ENCODE results near the gene MIAT. TPM values are rescaled to one million over a fixed set of nuclear protein-coding genes. Genes with fewer than 3 reads are reported as not detected.

The MIAT gene
- total RNA-seq = under 1 TPM; 0.33 to 0.34 TPM

DNA sequence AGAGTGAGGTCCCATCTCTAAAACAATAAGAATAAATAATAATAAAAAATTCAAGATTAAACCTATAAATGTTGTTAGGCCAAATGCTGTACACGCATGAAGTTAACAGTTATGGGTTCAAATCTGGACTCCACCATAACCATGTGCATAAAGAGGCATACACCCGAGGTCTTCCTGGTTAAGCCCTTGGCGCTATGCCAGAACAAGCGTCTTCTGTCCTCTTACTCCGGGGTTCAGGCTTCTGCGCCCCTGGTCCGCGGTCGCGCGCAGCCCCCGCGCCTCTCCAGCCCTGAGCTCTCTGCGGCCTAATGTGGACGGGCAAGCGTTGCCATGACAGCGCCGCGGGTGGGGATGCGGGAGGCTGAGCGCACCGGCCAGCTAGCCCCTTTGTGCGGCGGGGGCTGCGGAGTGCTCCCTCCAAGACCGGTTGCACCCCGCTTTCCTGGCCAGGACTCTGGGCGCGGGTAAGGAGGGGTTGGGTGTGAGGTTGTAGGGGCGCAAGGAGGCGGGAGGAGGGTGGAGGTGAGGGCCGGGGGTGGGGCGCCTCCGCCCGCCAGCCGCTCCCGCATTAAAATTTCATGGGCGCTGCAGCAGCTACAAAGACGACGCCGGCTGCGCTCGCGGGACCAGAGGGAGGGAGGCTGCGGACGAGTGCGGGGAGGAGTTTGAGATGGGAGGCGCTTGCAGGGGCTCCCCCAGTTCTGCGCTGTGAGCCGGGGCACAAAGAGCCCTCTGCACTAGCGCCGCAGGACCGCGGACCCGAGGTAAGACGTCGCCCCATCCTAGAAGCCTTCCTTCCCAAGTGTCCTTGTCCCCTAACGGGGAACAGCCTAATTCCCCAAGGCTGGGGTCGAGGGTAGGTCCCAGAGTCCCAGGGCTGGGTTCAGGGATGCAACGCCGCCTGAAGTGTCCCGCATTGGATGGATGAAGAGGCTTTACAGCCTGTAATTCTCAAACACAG is at the start of gene MIAT:
TSS of gene MIAT (plus strand) at position 698 of the 961 bp plus-strand sequence.

GRCh38 chr22:26617271-26618199 is 39.9 kb upstream of the MIAT start, which contains the start of gene CRYBB1:
TSS of gene CRYBB1 (minus strand) at chr22:26618027. CDS start at chr22:26616319, 1,708 bp downstream.

GRCh38 chr22:26621663-26622062 is 35.7 kb upstream of the MIAT start, which contains the start of gene CRYBA4:
TSS of gene CRYBA4 (plus strand) at chr22:26621963. CDS start at chr22:26622597, 634 bp downstream.

Small RNA genes within 50 kb of the gene (small RNA-seq; reads per million reads assigned to genes)
- 0 reads per million in 2 donors for gene RF01874

Other genes starting within 250 kb of the MIAT start
- 1 to 10 TPM; 1.0 to 2.3 TPM for gene ASPHD2, start 228.3 kb upstream of the MIAT start, total RNA-seq
- 100 to 1,000 TPM; 196 to 234 TPM for gene HPS4, start 173.8 kb upstream of the MIAT start, total RNA-seq
- 10 to 100 TPM; 36.5 to 39.6 TPM for gene SRRD, start 173.7 kb upstream of the MIAT start, total RNA-seq
- gene TFIP11, start 145.1 kb upstream of the MIAT start, total RNA-seq = 10 to 100 TPM; 31.3 to 37.0 TPM
- gene TPST2, start 67.5 kb upstream of the MIAT start, total RNA-seq = 10 to 100 TPM; 18.6 to 33.0 TPM
- not detected for gene CRYBB1, start 39.6 kb upstream of the MIAT start, total RNA-seq
- not detected for gene CRYBA4, start 35.6 kb upstream of the MIAT start, total RNA-seq